ENCODE measurements around the gene ZNF230.

Gene ZNF230

DNA sequence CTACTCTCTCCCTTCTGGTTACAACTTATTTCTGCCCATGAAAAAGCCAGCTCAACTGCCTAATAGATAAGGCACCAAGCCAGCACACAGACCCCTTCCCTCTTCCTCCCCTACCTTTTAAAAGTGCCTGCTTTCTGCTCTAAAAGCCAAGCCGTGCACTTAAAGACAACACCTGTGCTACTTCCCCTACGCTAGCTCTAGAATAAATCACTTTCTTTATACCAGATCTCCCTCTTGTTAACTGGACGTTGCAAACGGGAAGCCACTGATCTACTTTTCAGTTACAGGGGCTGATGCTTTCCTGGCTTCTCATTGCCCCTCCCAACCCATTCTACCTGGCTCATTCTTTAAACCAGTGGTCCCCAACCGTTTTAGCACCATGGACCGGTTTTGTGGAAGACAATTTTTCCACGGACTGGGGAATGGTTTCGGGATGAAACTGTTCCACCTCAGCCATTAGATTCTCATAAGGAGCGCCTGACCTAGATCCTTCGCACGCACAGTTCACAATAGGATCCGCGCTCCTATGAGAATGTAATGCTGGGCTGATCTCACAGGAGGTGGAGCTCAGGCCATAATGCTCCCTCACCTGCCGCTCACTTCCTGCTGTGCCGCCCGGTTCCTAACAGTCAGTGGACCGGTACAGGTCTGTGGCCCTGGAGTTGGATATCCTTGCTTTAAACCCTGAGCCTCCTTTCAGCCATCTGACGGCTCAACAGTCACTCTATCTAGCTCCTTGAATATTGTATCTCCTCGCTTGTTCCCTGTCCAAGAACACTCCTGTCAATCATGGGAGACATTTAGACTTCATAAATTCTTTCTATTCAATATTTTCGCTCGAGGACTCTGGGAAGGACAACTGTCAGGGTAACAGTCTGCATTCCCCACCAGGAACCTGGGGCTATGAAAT, 48.2 kb downstream of the ZNF230 start:
- no peak for TF ChIP-seq TEAD4 (IDR thresholded peaks at IDR 0.05)
- TF ChIP-seq EP300 (IDR thresholded peaks at IDR 0.05; ENCODE audit: borderline replicate concordance) = no peak
- TF ChIP-seq, protein P1, sequence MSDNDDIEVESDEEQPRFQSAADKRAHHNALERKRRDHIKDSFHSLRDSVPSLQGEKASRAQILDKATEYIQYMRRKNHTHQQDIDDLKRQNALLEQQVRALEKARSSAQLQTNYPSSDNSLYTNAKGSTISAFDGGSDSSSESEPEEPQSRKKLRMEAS (IDR thresholded peaks at IDR 0.05) = peak; percentile 14; the same call in 1 of the 2 replicates

DNA sequence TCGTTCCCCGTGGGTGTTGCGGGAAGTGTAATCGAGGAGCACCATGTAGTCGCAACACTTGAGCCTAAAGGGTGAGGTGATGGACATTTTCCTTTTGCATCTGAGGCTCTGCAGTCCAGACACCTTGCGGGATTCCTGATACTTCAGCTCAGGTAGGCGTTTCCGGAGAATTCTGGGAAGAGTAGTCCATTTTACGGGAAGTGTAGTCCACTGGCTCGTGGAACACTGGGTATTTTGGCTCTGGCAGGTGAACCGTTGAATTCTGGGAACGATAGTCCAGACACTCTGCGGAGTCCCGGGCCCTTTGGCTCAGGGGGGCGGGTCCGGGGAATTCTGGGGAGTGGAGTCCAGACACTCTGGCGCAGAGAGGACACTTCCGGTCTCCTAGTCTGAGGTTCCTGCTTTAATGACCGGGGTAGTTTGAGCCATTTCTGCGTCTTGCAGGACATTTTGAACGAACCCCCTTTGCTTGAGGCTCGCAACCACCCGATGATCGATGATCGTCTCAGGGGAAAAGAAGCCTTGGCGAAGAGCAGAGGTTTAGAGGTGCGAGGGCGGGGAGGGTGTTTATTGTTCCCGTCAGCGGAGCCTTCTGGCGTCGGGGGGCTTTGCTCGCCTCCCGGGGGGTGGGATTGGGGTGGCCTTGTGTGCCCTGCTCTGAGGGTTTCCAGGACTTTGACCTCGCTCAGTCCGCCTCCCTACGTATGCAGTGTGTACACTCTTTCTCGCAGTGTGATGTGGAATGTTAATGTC, 49.1 kb downstream of the ZNF230 start, which contains the start of gene ZNF223:
Gene ZNF223, plus strand, starts transcription at position 387 of the 753 bp plus-strand sequence. CDS start 3,141 bp downstream, outside the sequence.
- TF ChIP-seq NFIC (IDR thresholded peaks at IDR 0.05) (peak; percentile 93), RAD21 (IDR thresholded peaks at IDR 0.05; ENCODE audit: low read depth) (no peak), ZBTB7A (IDR thresholded peaks at IDR 0.05; ENCODE audit: low read depth) (no peak), FOXM1 (IDR thresholded peaks at IDR 0.05; ENCODE audit: borderline replicate concordance, low read depth) (no peak), TCF12 (IDR thresholded peaks at IDR 0.05; ENCODE audit: low read depth) (peak; percentile 45), EGR1 (IDR thresholded peaks at IDR 0.05) (no peak), YY1 (IDR thresholded peaks at IDR 0.05; ENCODE audit: low read depth) (peak; percentile 69; the same call in 1 of the 2 replicates), TAF1 (IDR thresholded peaks at IDR 0.05; ENCODE audit: low read depth) (0 out of 2 replicates have a peak, but pooled peaks have one; percentile 11)
- TF ChIP-seq, protein P1 (IDR thresholded peaks at IDR 0.05) = peak; percentile 9
- TF ChIP-seq, protein P2, sequence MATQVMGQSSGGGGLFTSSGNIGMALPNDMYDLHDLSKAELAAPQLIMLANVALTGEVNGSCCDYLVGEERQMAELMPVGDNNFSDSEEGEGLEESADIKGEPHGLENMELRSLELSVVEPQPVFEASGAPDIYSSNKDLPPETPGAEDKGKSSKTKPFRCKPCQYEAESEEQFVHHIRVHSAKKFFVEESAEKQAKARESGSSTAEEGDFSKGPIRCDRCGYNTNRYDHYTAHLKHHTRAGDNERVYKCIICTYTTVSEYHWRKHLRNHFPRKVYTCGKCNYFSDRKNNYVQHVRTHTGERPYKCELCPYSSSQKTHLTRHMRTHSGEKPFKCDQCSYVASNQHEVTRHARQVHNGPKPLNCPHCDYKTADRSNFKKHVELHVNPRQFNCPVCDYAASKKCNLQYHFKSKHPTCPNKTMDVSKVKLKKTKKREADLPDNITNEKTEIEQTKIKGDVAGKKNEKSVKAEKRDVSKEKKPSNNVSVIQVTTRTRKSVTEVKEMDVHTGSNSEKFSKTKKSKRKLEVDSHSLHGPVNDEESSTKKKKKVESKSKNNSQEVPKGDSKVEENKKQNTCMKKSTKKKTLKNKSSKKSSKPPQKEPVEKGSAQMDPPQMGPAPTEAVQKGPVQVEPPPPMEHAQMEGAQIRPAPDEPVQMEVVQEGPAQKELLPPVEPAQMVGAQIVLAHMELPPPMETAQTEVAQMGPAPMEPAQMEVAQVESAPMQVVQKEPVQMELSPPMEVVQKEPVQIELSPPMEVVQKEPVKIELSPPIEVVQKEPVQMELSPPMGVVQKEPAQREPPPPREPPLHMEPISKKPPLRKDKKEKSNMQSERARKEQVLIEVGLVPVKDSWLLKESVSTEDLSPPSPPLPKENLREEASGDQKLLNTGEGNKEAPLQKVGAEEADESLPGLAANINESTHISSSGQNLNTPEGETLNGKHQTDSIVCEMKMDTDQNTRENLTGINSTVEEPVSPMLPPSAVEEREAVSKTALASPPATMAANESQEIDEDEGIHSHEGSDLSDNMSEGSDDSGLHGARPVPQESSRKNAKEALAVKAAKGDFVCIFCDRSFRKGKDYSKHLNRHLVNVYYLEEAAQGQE (IDR thresholded peaks at IDR 0.05; ENCODE audit: low read depth) = no peak

DNA sequence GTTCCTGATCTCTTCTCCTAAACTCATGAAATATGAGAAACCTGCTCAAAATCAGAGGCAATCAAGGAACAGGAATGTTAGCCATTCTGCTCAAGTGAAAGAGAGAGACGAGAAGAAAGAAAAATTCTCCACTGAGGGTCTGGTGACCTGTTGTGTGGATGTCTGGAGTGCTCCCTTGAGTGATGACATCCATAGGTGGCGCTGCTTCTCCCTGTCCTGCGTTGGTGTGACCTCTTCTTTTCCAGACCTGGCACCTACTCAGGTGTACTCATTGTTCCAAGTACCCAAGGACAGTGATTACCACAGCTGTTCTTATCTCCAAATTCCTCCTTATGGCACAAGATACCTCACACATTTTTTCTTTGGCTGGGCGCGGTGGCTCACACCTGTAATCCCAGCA, 53.1 kb downstream of the ZNF230 start:
- no peak for TF ChIP-seq TCF12 (IDR thresholded peaks at IDR 0.05; ENCODE audit: low read depth)
- no peak for TF ChIP-seq TEAD4 (IDR thresholded peaks at IDR 0.05)
- no peak for TF ChIP-seq NFIC (IDR thresholded peaks at IDR 0.05)
- TF ChIP-seq TAF1 (IDR thresholded peaks at IDR 0.05; ENCODE audit: low read depth) = no peak
- no peak for TF ChIP-seq CEBPB (IDR thresholded peaks at IDR 0.05)
- no peak for TF ChIP-seq RAD21 (IDR thresholded peaks at IDR 0.05; ENCODE audit: low read depth)
- TF ChIP-seq, protein P3, sequence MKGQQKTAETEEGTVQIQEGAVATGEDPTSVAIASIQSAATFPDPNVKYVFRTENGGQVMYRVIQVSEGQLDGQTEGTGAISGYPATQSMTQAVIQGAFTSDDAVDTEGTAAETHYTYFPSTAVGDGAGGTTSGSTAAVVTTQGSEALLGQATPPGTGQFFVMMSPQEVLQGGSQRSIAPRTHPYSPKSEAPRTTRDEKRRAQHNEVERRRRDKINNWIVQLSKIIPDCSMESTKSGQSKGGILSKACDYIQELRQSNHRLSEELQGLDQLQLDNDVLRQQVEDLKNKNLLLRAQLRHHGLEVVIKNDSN (IDR thresholded peaks at IDR 0.05) = no peak
- TF ChIP-seq, protein P1 (IDR thresholded peaks at IDR 0.05) = no peak
- no peak for TF ChIP-seq FOXM1 (IDR thresholded peaks at IDR 0.05; ENCODE audit: borderline replicate concordance, low read depth)
- no peak for TF ChIP-seq EGR1 (IDR thresholded peaks at IDR 0.05)
- no peak for TF ChIP-seq YY1 (IDR thresholded peaks at IDR 0.05; ENCODE audit: low read depth)
- TF ChIP-seq, protein P2 (IDR thresholded peaks at IDR 0.05; ENCODE audit: low read depth) = no peak
- no peak for TF ChIP-seq CREB1 (IDR thresholded peaks at IDR 0.05; ENCODE audit: low read depth)
- no peak for TF ChIP-seq EP300 (IDR thresholded peaks at IDR 0.05; ENCODE audit: borderline replicate concordance)
- TF ChIP-seq ZBTB7A (IDR thresholded peaks at IDR 0.05; ENCODE audit: low read depth) = no peak

DNA sequence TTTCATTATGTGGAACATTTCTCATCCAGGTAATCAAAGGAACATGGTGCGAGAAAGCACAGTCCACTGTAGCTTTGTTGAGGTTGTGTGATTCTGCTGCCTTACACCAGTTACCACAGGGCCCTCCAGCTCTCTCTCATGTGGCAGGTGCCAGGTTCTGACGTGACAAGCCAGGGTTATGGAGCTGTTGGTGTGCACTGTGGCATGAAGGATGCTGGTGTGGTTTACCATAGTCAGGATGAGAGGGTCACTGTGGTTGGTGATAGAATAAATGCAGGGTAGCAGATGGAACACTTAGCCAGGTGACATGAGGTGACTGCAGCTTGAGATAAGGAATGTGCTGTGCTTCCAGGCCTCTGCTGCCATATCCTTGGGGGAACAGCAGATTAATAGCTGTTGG, 56.5 kb downstream of the ZNF230 start:
- TF ChIP-seq ZBTB7A (IDR thresholded peaks at IDR 0.05; ENCODE audit: low read depth) = no peak
- no peak for TF ChIP-seq CREB1 (IDR thresholded peaks at IDR 0.05; ENCODE audit: low read depth)
- TF ChIP-seq RAD21 (IDR thresholded peaks at IDR 0.05; ENCODE audit: low read depth) = no peak

DNA sequence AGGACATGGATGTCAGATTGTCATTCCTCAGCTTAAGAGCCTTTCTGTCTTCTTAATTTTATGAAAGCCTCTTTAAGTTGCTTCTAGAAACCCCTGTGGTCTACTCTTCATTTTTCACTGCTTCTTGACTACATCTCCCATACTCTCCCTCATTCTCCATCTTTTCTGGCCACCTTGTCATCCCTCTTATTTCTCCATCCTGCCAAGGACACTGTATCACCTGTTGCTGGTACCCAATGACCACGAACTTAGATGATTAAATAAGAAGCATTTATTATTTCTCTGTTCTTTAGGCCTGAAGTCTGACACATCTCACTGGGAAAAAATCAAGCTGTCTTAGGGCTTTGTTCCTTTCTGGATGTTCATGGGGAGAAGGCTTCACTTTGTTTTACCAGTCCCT, 58.3 kb downstream of the ZNF230 start:
- no peak for TF ChIP-seq NFIC (IDR thresholded peaks at IDR 0.05)
- TF ChIP-seq TCF12 (IDR thresholded peaks at IDR 0.05; ENCODE audit: low read depth) = no peak
- TF ChIP-seq, protein P1 (IDR thresholded peaks at IDR 0.05) = no peak
- no peak for TF ChIP-seq CREB1 (IDR thresholded peaks at IDR 0.05; ENCODE audit: low read depth)
- no peak for TF ChIP-seq FOXM1 (IDR thresholded peaks at IDR 0.05; ENCODE audit: borderline replicate concordance, low read depth)
- TF ChIP-seq TAF1 (IDR thresholded peaks at IDR 0.05; ENCODE audit: low read depth) = no peak
- TF ChIP-seq ZBTB7A (IDR thresholded peaks at IDR 0.05; ENCODE audit: low read depth) = no peak
- no peak for TF ChIP-seq EGR1 (IDR thresholded peaks at IDR 0.05)
- TF ChIP-seq TEAD4 (IDR thresholded peaks at IDR 0.05) = no peak
- no peak for TF ChIP-seq EP300 (IDR thresholded peaks at IDR 0.05; ENCODE audit: borderline replicate concordance)
- no peak for TF ChIP-seq RAD21 (IDR thresholded peaks at IDR 0.05; ENCODE audit: low read depth)
- TF ChIP-seq, protein P2 (IDR thresholded peaks at IDR 0.05; ENCODE audit: low read depth) = no peak
- TF ChIP-seq CEBPB (IDR thresholded peaks at IDR 0.05) = no peak
- TF ChIP-seq, protein P3 (IDR thresholded peaks at IDR 0.05) = no peak
- no peak for TF ChIP-seq YY1 (IDR thresholded peaks at IDR 0.05; ENCODE audit: low read depth)

Data from Ishikawa (cell line).